ENCODE data around the gene IGDCC3. TPM values are rescaled to one million over a fixed set of nuclear protein-coding genes. Genes with fewer than 3 reads are reported as not detected.

The IGDCC3 gene
- total and polyA plus RNA-seq, 2 of the 8 experiments (the other 6 are each of a cell fraction or from before 2014, with no cell fraction given), result 26.8 to 45.7 TPM

GRCh38 chr15:65390447-65390846 is 12.6 kb upstream of the IGDCC3 start:
- Histone ChIP-seq H3K27ac (ENCODE audit: low read depth, low read length) (no peak overlapping the region), H3K36me3 (ENCODE audit: control insufficient read depth in 2 of 4, insufficient read depth in 4 of 4, low read length in 3 of 4) (no peaks in the 10 kb centered on the region; a peak in 1 of 8 replicates), H2AFZ (ENCODE audit: low read length) (no peak overlapping the region), H3K79me2 (ENCODE audit: control insufficient read depth in 1 of 2, insufficient read depth in 2 of 2, low read length in 2 of 2) (no peaks in the 10 kb centered on the region), H3K23me2 (ENCODE audit: low read depth, low read length) (peaks cover 1% of the 10 kb centered on the region; the same call in 1 of the 2 replicates), H3K4me2 (ENCODE audit: insufficient read depth in 1 of 2, low read depth in 2 of 2, low read length in 2 of 2) (no peak overlapping the region), H2BK12ac (ENCODE audit: low read depth, low read length) (no peak overlapping the region), H4K5ac (ENCODE audit: insufficient read length, low read depth, low read length) (no peak overlapping the region), H2BK15ac (ENCODE audit: low read length) (no peak overlapping the region), H3K9ac (replicated peaks in 1 of 4; ENCODE audit: extremely low read depth in 1 of 4, low read depth in 3 of 4, low read length in 3 of 4) (no peak overlapping the region), H3K14ac (ENCODE audit: insufficient read length) (no peak overlapping the region), H3K27me3 (replicated peaks in 1 of 4; ENCODE audit: control insufficient read depth in 3 of 4, extremely low read depth in 1 of 4, insufficient read depth in 3 of 4, low read length in 3 of 4) (peaks cover 0 to 12% (median 10%) of the 10 kb centered on the region in 4 experiments; a peak in 5 of 7 replicates), H4K8ac (ENCODE audit: extremely low read depth, insufficient read depth, low read length) (no peak overlapping the region), H3K79me1 (ENCODE audit: low read depth, low read length) (no peaks in the 10 kb centered on the region), H3K56ac (replicated peaks; ENCODE audit: insufficient read length, low read depth, low read length) (no peak overlapping the region), H2BK20ac (ENCODE audit: low read length) (no peak overlapping the region), H2BK120ac (replicated peaks; ENCODE audit: low read depth, low read length) (no peak overlapping the region), H4K91ac (replicated peaks; ENCODE audit: insufficient read length, low read length) (no peak overlapping the region), H3K4ac (replicated peaks; ENCODE audit: insufficient read length, low read depth, low read length) (no peak overlapping the region), H3K4me1 (replicated peaks in 1 of 4; ENCODE audit: control insufficient read depth in 3 of 4, insufficient read depth in 4 of 4, low read length in 3 of 4) (peaks cover 0 to 2% (median under 1%) of the 10 kb centered on the region in 4 experiments; a peak in 5 of 7 replicates), H3K9me3 (ENCODE audit: insufficient read depth in 2 of 2, low read depth in 1 of 2, low read length in 1 of 2) (no peaks in the 10 kb centered on the region), H3K18ac (ENCODE audit: extremely low read depth, low read length) (0 out of 2 replicates have a peak overlapping the region, but pooled peaks have one; percentile 4), H3K4me3 (ENCODE audit: extremely low read depth in 1 of 4, insufficient read depth in 2 of 4, low read depth in 3 of 4, low read length in 4 of 4) (no peak overlapping the region), H2BK5ac (ENCODE audit: low read depth, low read length) (no peak overlapping the region), H4K20me1 (replicated peaks in 1 of 2; ENCODE audit: control insufficient read depth in 1 of 2, insufficient read depth in 2 of 2, low read length in 2 of 2) (no peaks in the 10 kb centered on the region), H3K23ac (ENCODE audit: insufficient read length) (no peak overlapping the region), H2AK5ac (ENCODE audit: low read depth, low read length) (no peak overlapping the region)
- no peak for DNase-seq (ENCODE audit: low read depth in 1 of 2, low spot score in 2 of 2)
- ChIA-PET CTCF (ENCODE audit: partially characterized antibody) (interaction anchor here (1.5 to 18.3 kb wide), 4 partner anchors 9 to 70 kb away, joined by 4 to 547 read pairs (median 36); no protein-coding TSS in a partner anchor), POLR2A (ENCODE audit: partially characterized antibody) (interaction anchor here (1.0 to 6.7 kb wide), 5 partner anchors 10 to 85 kb away, joined by 3 to 35 read pairs (median 3); partner anchors contain the start of gene RNU5B-1)
- 71% methylated on average over 1 of the region's 1 CpG; no CpG with 5 or more reads in 1 of the 2 experiments for WGBS, 2 experiments (ENCODE audit: extremely low coverage in 1 of 2, insufficient coverage in 1 of 2, insufficient read length in 1 of 2, insufficient replicate concordance in 2 of 2, low coverage in 1 of 2, low lambda C conversion rate in 2 of 2, missing lambda C conversion rate in 1 of 2)
- FAIRE-seq, result no peak
- TF ChIP-seq CTBP2 (IDR thresholded peaks at IDR 0.05; ENCODE audit: borderline replicate concordance, insufficient read depth, insufficient read length, low read length), result no peak
- no peak for TF ChIP-seq RBBP5 (IDR thresholded peaks at IDR 0.05; ENCODE audit: borderline replicate concordance, low read depth, low read length)

All from H1 (cell line).